Stimulated activated CD8-positive, alpha-beta memory T cell treated with anti-CD3 and anti-CD28 coated beads, Interleukin-12 subunit alpha, Interleukin-12 subunit beta, amount 100 ng/mL, for 24 hours (primary cell): ENCODE results near the gene PLAC8L1.

ENCODE experiments used
- DNase-seq: peaks from one replicate; pipeline ENCODE4 v3.0.0-alpha.2; 2020; ENCODE audit errors: extremely low read depth

PLAC8L1 gene

DNA sequence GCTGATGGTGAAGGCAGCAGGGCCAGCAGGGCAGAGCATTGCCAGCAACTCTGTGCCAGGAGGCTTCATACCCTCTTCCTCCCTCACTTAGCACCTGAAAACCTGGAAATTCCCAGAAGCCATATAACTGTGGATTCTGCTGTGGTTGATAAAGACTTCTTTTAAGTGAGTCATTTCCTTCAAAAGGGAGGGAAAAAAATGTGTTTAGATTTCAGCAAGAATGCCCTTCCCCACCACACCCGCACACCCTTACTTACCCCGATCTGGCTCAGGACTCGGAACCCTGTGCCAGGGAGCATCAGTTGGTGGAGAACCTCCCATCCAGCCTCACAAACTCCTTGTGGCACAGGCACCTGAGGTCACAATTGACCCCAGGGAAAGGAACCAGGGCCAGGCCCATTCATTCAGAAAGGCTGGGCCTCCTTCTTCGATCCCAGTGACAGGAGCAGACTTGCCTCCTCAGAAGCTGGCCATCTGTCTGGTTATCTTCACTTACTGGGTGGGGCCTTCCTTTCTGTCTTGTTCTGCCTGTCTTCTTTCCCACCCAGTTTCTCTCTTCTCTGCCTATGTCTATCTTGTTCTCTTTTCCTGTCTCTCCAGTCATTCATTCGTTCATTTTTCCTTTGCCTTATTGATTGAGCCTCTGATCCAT, 62.6 kb downstream of the PLAC8L1 start:
- no peak for DNase-seq

GRCh38 chr5:146041180-146041789, 64.1 kb downstream of the PLAC8L1 start:
- no peak for DNase-seq

- DNase-seq = no peak
These were observed 64.8 kb downstream of the PLAC8L1 start for GRCh38 chr5:146040527-146040926.

GRCh38 chr5:146039420-146039819, 66.0 kb downstream of the PLAC8L1 start:
- no peak for DNase-seq

- no peak for DNase-seq
These were observed 70.8 kb downstream of the PLAC8L1 start for GRCh38 chr5:146034605-146035004.
